Mononuclear cell (primary cell): ENCODE measurements around the gene POR. TPM values are rescaled to one million over a fixed set of nuclear protein-coding genes. Genes with fewer than 3 reads are reported as not detected.

Experiments
- H3K27me3 ChIP-seq: 2 replicates; pipeline ENCODE4 v1.6.0; 2011; ENCODE audit warnings: low read length, control low read depth; ENCODE audit not compliant: insufficient read depth
- H3K4me1 ChIP-seq: 2 replicates; pipeline ENCODE4 v1.5.1; 2011; ENCODE audit warnings: mild to moderate bottlenecking, low read length, control low read depth; ENCODE audit not compliant: insufficient read depth
- H3K4me3 ChIP-seq: 2 replicates; pipeline ENCODE4 v1.5.1; 2011; ENCODE audit warnings: mild to moderate bottlenecking, low read length, moderate library complexity
- H3K9me3 ChIP-seq: 2 replicates; pipeline ENCODE4 v1.5.1; 2011; ENCODE audit warnings: low read depth, mild to moderate bottlenecking, control low read depth, low read length
- total RNA-seq: library from RNA; depleted of rRNA; stranded (reverse); fragments of >200 nt; gene quantifications from one replicate; pipeline ENCODE4 v1.2.3, GENCODE V29; 2012

The POR gene
- total RNA-seq, 1 donor: 35.6 TPM

DNA sequence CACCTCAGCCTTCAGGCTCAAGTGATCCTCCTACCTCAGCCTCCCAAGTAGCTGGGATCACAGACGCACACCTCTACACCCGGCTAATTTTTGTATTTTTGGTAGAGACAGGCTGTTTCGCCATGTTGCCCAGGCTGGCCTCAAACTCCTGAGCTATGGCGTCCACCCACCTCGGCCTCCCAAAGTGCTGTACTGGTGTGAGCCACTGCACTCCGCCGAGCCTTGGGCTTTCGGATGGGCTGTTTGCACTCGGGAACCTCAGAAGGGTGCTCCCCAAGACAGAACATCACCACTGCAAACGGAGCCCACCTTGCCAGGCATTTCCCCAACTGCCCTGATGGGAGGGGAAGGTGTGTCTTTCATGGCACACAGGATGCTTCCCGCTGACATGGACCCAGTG is 52.1 kb downstream of the POR start:
- no peaks in the 10 kb centered on the region for H3K9me3 ChIP-seq
- peaks cover 19% of the 10 kb centered on the region for H3K4me1 ChIP-seq
- H3K27me3 ChIP-seq: no peaks in the 10 kb centered on the region
- H3K4me3 ChIP-seq: no peak overlapping the region

DNA sequence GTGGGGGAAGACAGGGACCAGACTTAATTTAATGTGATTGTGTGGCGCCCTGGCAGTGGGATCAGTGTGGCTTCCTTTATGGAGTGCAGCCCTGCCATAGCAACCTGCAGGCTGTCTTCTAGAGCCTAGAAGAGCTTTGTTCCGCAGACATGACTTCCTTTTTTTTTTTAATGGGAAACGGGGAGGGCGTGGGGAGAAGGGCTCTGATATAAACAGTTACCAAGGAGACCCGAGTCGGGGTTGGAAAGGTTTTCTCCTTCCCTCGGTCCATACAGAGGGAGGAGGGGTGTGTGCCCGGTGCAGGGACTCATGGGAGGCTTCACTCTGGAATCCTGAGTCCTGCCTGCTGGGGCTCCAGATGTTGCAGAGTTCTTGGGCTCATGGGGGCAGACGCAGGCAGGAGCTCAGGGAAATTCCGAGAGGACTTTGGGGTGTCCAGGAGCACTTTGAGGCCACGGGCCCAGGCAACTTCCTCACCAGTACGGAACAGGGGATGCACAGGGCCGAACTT is 52.6 kb downstream of the POR start:
- Histone ChIP-seq H3K27me3 (no peaks in the 10 kb centered on the region), H3K4me1 (peaks cover 24% of the 10 kb centered on the region), H3K9me3 (no peaks in the 10 kb centered on the region), H3K4me3 (no peak overlapping the region)

- H3K9me3 ChIP-seq: no peaks in the 10 kb centered on the region
- H3K27me3 ChIP-seq: no peaks in the 10 kb centered on the region
- H3K4me3 ChIP-seq: no peak overlapping the region
- peaks cover 24% of the 10 kb centered on the region for H3K4me1 ChIP-seq
Measured at GRCh38 chr7:75968012-75968411, 53.1 kb downstream of the POR start.

GRCh38 chr7:75968561-75969001 is 53.6 kb downstream of the POR start:
- Histone ChIP-seq H3K4me1 (peaks cover 24% of the 10 kb centered on the region), H3K9me3 (no peaks in the 10 kb centered on the region), H3K4me3 (no peak overlapping the region), H3K27me3 (no peaks in the 10 kb centered on the region)

DNA sequence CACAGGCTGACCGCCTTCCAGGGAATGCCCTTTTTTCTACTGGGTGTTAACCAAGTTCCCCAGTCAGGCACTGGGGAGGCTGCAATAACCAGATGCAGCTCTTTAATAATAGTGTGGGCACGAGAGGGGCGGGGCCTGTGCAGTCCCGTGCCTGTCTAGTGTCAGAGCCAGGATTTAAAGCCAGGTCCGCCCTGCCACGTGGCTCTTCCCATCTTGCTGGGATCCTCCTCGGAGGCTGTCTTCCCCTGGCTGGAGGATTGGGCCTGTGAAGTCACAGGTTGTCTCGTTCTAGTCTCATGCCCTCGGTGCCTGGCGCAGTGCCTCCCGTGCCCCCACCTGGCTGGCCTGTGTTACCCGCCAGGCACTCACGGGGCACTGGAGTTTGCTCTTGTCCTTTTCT is 54.2 kb downstream of the POR start:
- H3K4me1 ChIP-seq: peaks cover 24% of the 10 kb centered on the region
- no peaks in the 10 kb centered on the region for H3K9me3 ChIP-seq
- H3K27me3 ChIP-seq: no peaks in the 10 kb centered on the region
- no peak overlapping the region for H3K4me3 ChIP-seq

DNA sequence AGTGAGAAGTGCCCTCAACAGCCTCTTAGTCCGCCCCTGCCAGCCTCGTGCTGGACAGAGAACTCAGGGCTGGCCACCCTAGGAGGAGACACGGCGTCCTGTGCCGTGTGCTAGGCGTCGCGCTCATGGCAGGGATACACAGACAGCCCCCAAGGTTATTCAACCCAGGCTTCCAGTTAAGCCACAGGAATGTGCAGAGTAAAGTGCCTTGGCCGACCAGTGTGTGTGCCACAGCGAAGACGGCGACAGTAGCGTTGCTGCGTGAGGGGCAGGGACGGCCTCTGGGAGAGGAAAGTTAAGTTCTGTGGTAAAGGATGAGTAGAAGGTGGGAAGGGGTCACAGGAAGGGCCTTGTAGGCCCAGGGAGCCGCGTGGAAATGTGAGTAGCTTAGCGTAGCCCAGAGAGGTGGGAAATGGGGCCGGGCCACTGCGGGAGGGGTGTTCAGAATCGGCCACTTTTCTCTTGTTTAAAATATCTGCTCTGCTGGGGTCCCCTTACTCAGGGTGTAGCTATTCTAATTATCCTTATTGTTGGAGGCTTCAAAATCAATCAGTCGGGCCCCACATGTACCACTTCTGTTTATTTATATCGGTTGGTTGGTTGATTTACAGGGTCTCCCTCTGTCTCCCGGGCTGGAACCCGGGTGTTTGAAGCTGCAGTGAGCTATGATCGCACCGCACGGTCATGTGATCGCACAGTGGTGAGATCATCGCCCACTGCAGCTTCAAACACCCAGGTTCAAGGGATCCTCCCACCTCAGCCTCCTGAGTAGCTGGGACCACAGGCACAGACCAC is 54.9 kb downstream of the POR start:
- Histone ChIP-seq H3K9me3 (no peaks in the 10 kb centered on the region), H3K4me3 (no peak overlapping the region), H3K27me3 (no peaks in the 10 kb centered on the region), H3K4me1 (peaks cover 24% of the 10 kb centered on the region)

DNA sequence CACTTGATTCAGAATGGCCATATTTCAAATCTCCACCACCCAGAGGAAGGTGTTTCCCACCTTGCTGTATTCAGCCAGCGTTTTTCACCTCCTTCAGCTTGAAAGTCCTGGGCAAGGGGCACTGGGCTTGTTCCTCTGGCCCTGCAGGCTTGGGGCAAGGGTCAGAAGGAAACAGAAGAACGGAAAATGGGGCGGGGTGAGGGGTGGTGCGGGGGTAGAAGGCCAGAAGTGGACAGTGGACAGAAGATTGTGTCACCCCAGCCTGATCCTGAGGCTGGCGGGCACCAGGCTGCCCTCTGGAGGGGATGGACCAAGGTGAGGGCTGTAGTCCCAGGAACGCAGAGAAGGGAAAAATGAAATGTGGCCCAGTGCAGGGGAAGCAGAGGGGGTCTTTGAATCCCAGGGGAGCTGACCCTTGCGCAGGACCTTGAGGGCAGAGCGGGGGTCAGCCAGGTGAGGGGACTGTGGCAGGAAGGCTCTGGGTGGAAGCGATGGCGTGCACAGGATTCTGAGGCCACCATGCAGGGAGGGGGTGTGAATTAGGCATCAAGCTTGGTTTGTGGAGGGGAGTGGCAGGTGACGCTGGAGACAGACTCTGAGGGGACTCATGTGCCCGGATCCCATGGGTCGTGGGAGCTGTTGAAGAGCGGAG is 56.5 kb downstream of the POR start:
- Histone ChIP-seq H3K27me3 (no peaks in the 10 kb centered on the region), H3K9me3 (no peaks in the 10 kb centered on the region), H3K4me1 (peaks cover 24% of the 10 kb centered on the region), H3K4me3 (no peak overlapping the region)

DNA sequence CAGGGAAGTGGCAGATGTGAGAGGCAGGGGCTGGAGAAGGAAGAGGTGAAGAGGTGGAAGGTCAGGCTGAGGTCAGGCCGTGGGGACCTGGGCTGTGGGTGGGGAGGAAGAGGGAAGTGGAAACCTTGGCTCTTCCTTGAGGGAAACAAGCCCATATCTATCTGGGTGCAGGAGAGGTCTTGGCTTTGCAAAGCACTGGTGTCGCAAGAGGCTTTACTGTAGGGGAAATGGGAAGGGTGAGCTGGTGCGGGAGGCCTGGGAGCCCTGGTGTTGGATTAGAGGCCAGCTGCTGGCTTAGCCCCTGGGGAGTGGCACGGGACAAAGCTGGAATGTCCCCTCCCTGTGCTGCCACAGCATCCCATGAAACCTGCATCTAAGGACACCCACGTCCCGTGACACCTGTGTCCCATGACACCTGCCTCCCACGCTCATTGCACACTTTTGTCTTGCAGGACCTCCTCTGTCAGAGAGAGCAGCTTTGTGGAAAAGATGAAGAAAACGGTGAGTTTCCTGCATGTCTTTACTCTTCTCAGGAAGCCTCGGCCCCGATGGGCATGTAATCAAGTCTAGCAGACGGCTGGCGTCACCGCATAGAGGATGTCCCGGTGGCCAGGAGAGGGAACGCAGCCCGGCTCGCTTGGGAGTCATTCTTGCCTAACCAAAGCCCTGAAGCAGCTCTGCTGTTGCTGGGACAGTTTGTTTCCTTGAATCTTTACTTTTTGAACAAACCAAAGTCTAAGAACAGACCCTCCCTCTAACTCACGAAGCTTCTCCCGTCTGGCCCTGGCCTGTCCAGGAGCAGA is 57.2 kb downstream of the POR start:
- no peaks in the 10 kb centered on the region for H3K27me3 ChIP-seq
- no peak overlapping the region for H3K4me3 ChIP-seq
- no peaks in the 10 kb centered on the region for H3K9me3 ChIP-seq
- H3K4me1 ChIP-seq: peaks cover 22% of the 10 kb centered on the region

DNA sequence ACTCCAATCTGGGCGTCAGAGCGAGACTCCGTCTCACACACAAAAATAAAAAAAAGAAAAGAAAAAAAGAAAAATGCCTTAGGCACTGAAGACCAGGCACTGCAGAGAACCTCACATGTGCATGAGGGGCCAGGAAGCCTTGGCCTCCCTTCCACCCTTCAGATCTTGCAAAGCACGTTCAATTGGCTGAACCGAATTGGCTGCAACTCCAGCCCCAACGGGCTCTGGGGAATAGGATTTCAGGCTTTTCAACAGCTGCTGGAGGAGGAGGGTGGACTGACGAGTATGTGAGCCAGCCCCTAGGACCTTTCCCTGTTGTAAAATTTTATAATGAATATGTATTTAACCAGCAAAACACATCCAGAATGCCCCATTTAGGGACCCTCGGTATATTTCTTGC is 62.8 kb downstream of the POR start:
- H3K27me3 ChIP-seq: no peaks in the 10 kb centered on the region
- no peaks in the 10 kb centered on the region for H3K9me3 ChIP-seq
- no peaks in the 10 kb centered on the region for H3K4me1 ChIP-seq
- no peak overlapping the region for H3K4me3 ChIP-seq

DNA sequence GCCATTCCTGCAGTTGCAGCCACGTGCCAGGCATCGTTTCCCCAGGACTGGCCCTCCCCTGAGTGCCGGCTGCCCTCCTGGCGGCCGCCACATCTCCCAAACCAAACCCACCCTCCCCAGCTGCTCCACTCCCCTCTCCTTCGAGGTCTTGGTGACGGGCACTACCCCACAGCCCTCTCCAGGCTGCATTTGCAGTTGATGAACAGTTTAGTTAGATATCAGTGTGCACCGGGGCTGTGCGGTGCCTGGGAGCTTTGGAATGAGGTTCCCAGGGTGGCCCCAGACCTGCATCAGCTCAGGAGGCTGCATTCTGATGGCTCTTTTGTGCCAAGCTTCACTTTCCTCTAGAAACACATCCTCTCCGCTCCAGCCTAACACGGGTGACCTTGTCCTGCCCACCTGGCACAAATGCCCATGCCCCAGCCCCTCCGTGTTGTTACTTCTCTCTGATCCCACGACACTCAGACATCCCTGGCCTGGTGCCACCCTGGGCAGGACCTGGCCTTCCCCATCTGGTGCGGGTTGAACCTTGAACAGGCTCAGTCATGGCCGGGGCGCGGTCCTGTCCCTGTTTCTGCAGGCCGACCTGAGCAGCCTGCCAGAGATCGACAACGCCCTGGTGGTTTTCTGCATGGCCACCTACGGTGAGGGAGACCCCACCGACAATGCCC is 64.9 kb downstream of the POR start:
- Histone ChIP-seq H3K4me3 (no peak overlapping the region), H3K27me3 (no peaks in the 10 kb centered on the region), H3K9me3 (no peaks in the 10 kb centered on the region), H3K4me1 (no peaks in the 10 kb centered on the region)

DNA sequence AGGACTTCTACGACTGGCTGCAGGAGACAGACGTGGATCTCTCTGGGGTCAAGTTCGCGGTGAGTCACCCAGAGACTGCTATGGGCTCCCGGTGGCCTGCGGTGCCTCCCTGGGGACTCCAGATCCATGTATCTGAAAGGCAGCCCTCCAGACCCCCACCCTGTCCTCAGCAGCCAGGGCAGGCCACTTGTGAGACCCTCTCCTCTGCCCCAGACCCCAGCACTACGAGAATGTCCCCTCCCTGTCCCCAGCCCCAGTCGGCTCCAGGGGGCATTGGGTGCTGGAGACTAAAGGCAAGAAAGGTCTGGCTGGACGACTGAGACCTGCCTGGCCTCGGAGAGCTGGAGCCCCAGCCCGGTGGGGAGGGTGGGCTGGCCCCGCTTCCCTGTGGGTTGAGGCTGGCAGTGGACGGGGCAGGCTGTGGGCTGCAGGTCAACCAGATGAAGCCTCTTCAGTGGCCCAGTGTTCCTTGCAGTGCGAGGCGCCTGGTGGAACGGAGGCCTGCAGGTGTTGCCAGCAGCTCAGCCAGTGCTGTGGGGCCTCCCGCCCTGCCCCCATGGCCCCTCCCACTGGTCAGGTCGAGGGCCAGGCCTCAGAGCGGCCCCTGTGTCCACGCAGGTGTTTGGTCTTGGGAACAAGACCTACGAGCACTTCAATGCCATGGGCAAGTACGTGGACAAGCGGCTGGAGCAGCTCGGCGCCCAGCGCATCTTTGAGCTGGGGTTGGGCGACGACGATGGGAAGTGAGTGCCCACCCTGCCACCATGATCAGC is 65.7 kb downstream of the POR start:
- Histone ChIP-seq H3K4me3 (no peak overlapping the region), H3K27me3 (no peaks in the 10 kb centered on the region), H3K4me1 (no peaks in the 10 kb centered on the region), H3K9me3 (no peaks in the 10 kb centered on the region)

GRCh38 chr7:75981203-75981452 is 66.2 kb downstream of the POR start:
- H3K4me1 ChIP-seq: no peaks in the 10 kb centered on the region
- no peaks in the 10 kb centered on the region for H3K9me3 ChIP-seq
- H3K4me3 ChIP-seq: no peak overlapping the region
- no peaks in the 10 kb centered on the region for H3K27me3 ChIP-seq

- Histone ChIP-seq H3K9me3 (no peaks in the 10 kb centered on the region), H3K4me3 (no peak overlapping the region), H3K4me1 (no peaks in the 10 kb centered on the region)
Measured at GRCh38 chr7:75981453-75982305, 66.7 kb downstream of the POR start.

More at GRCh38 chr7:75981453-75982305, 66.7 kb downstream of the POR start:
- H3K27me3 ChIP-seq: no peaks in the 10 kb centered on the region
